C4-2B (cell line): ENCODE data around the gene CXCL9.
"Not testable (repeated sequence)": the region's sequence is repeated elsewhere in the genome, so short reads cannot be mapped to it uniquely, and the experiment has no call there.

Experiments used
- ZFX ChIP-seq: fragments of 450-650 bp; IDR thresholded peaks from 2 replicates; pipeline ENCODE4 v1.6.1; 2017
- TF ChIP-seq, protein P1 (sequence below): fragments of 450-650 bp; conservative IDR thresholded peaks from 2 replicates; pipeline ENCODE4 v1.5.1; 2017; ENCODE audit warnings: mild to moderate bottlenecking

DNA sequence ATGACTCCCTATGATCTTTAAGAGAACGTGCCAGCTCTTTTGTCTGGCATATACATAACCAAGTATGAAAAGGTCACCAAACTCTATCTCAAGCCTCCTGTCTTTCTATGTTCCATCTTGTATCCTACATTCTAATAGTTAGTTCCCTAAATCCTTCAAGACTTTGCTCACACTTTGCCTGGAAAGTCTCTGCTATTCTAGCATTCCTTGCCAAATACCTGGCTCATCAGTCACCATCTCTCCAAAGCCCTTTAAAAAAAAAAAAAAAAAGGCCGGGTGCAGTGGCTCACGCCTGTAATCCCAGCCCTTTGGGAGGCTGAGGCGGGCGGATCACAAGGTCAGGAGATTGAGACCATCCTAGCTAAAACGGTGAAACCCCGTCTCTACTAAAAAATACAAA lies 48.8 kb downstream of the CXCL9 start:
- TF ChIP-seq, protein P1, sequence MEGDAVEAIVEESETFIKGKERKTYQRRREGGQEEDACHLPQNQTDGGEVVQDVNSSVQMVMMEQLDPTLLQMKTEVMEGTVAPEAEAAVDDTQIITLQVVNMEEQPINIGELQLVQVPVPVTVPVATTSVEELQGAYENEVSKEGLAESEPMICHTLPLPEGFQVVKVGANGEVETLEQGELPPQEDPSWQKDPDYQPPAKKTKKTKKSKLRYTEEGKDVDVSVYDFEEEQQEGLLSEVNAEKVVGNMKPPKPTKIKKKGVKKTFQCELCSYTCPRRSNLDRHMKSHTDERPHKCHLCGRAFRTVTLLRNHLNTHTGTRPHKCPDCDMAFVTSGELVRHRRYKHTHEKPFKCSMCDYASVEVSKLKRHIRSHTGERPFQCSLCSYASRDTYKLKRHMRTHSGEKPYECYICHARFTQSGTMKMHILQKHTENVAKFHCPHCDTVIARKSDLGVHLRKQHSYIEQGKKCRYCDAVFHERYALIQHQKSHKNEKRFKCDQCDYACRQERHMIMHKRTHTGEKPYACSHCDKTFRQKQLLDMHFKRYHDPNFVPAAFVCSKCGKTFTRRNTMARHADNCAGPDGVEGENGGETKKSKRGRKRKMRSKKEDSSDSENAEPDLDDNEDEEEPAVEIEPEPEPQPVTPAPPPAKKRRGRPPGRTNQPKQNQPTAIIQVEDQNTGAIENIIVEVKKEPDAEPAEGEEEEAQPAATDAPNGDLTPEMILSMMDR = not testable (repeated sequence)
- TF ChIP-seq ZFX = not testable (repeated sequence)
